DND-41 (cell line): ENCODE measurements around the gene ASF1B.
A peak's percentile ranks its signal among the peaks of the same experiment; 100 is the strongest.

Experiments
- ATAC-seq: fragments of 200-7000 bp; cut with Tn5 transposase; 3 replicates; pipeline ENCODE4 v1.9.1; 2021; ENCODE audit warnings: low read depth; ENCODE audit not compliant: insufficient read depth
- DNase-seq: peaks from one replicate; pipeline ENCODE4 v3.0.0-alpha.2; 2020
- H2AFZ ChIP-seq: 2 replicates; pipeline ENCODE4 v1.6.0; 2012; ENCODE audit warnings: low read depth, low read length
- H3K27ac ChIP-seq: 2 replicates; pipeline ENCODE4 v1.5.1; 2012; ENCODE audit warnings: low read length, inconsistent platforms
- H3K27me3 ChIP-seq: fragments of 200-600 bp; sonication (generic); 2 replicates; pipeline ENCODE4 v1.6.0; 2012; ENCODE audit warnings: low read length, mild to moderate bottlenecking, inconsistent platforms; ENCODE audit not compliant: insufficient read depth, poor library complexity
- H3K36me3 ChIP-seq: 2 replicates; pipeline ENCODE4 v1.5.1; 2012; ENCODE audit warnings: low read length, inconsistent platforms; ENCODE audit not compliant: insufficient read depth
- H3K4me1 ChIP-seq: 2 replicates; pipeline ENCODE4 v1.5.1; 2012; ENCODE audit warnings: mild to moderate bottlenecking, low read length; ENCODE audit not compliant: insufficient read depth
- H3K4me2 ChIP-seq: 2 replicates; pipeline ENCODE4 v1.6.0; 2012; ENCODE audit warnings: mild to moderate bottlenecking, moderate library complexity, low read length, inconsistent platforms; ENCODE audit not compliant: insufficient read depth
- H3K4me3 ChIP-seq, 2 experiments: fragments of 200-600 bp in 1 of 2; shearing (Covaris generic) in 1 of 2; 2 replicates each; pipeline ENCODE4 v1.5.1; 2012 to 2016; ENCODE audit warnings: inconsistent platforms in 2 of 2, low read length in 2 of 2, mild to moderate bottlenecking in 2 of 2, low read depth in 1 of 2, moderate library complexity in 1 of 2
- H3K79me2 ChIP-seq: 2 replicates; pipeline ENCODE4 v1.6.0; 2012; ENCODE audit warnings: low read length, inconsistent platforms; ENCODE audit not compliant: insufficient read depth
- H3K9ac ChIP-seq: 2 replicates; pipeline ENCODE4 v1.6.0; 2012; ENCODE audit warnings: low read depth, mild to moderate bottlenecking, inconsistent platforms, low read length, moderate library complexity
- H3K9me3 ChIP-seq: 2 replicates; pipeline ENCODE4 v1.5.1; 2012; ENCODE audit warnings: low read length, moderate library complexity, mild to moderate bottlenecking, inconsistent platforms; ENCODE audit not compliant: insufficient read depth, severe bottlenecking
- H4K20me1 ChIP-seq: 2 replicates; pipeline ENCODE4 v1.6.0; 2012; ENCODE audit warnings: low read length; ENCODE audit not compliant: insufficient read depth
- EZH2 ChIP-seq: IDR thresholded peaks from 3 replicates; pipeline ENCODE4 v1.6.1; 2012; ENCODE audit warnings: borderline replicate concordance, low read depth, mild to moderate bottlenecking, moderate library complexity, low read length, inconsistent platforms; ENCODE audit not compliant: severe bottlenecking
- TF ChIP-seq, protein P1 (sequence below): IDR thresholded peaks from 2 replicates; pipeline ENCODE4 v1.5.1; 2012; ENCODE audit warnings: borderline replicate concordance, low read length, moderate library complexity, mild to moderate bottlenecking; ENCODE audit not compliant: poor library complexity, severe bottlenecking; ENCODE audit errors: extremely low read depth

ASF1B gene

DNA sequence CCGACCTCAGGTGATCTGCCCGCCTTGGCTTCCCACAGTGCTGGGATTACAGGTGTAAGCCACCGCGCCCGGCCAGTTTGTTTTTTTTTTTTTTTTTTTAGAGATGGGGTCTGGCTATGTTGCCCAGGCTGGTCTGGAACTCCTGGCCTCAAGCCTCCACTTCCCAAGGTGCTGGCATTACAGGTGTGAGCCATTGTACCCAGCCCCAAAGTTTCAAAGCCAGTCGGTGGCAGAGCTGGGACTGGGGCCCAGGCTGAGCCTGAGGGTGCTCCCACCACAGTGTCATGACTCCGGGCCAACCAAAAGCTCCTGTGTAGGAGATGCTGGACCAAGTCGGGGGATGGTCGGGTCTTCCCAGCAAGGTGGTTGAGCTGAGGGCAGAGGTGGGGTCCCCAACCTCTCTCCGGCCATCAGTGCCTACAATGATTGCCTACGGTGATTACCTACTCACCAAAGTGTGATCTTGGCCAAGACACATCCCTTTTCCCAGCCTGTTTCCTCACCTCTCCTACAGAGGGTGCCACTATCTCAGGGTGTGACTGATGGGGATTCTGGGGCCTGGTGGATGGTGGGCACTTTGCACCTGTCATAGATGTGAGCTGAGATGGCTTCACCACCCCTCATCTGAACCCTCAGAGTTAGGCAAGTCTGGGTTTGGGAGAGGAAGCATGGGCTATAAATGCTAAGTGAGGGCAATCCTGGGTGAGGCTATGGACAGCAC is 40.0 kb downstream of the ASF1B start:
- ATAC-seq = no peak
- TF ChIP-seq, protein P1, sequence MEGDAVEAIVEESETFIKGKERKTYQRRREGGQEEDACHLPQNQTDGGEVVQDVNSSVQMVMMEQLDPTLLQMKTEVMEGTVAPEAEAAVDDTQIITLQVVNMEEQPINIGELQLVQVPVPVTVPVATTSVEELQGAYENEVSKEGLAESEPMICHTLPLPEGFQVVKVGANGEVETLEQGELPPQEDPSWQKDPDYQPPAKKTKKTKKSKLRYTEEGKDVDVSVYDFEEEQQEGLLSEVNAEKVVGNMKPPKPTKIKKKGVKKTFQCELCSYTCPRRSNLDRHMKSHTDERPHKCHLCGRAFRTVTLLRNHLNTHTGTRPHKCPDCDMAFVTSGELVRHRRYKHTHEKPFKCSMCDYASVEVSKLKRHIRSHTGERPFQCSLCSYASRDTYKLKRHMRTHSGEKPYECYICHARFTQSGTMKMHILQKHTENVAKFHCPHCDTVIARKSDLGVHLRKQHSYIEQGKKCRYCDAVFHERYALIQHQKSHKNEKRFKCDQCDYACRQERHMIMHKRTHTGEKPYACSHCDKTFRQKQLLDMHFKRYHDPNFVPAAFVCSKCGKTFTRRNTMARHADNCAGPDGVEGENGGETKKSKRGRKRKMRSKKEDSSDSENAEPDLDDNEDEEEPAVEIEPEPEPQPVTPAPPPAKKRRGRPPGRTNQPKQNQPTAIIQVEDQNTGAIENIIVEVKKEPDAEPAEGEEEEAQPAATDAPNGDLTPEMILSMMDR = peak; percentile 36
- no peak for TF ChIP-seq EZH2
- H3K36me3 ChIP-seq = peaks cover 36% of the 10 kb centered on the region

DNA sequence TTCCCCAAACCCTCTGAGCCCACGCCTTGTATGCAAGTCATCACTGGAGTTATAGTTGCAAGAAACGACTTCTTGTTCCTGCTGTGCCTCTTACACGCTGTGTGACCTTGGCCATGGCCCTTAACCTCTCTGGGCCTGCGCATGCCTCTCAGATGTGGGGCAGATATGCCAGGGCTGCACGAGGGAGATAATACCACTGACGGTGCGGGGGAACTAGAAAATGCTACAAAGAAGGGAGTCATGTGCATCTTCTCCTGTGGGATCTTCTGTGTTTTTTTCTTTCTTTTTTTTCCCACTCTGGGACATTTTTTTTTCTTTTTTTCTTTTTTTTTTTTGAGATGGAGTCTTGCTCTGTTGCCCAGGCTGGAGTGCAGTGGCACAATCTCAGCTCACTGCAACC is 41.5 kb downstream of the ASF1B start:
- Histone ChIP-seq H3K9ac (no peak overlapping the region), H3K4me3 (no peak overlapping the region), H3K9me3 (peaks cover 9% of the 10 kb centered on the region), H3K36me3 (peaks cover 27% of the 10 kb centered on the region), H2AFZ (no peak overlapping the region), H3K79me2 (peaks cover 8% of the 10 kb centered on the region), H4K20me1 (no peaks in the 10 kb centered on the region), H3K4me1 (peaks cover 13% of the 10 kb centered on the region), H3K27ac (no peak overlapping the region), H3K27me3 (no peaks in the 10 kb centered on the region), H3K4me2 (no peak overlapping the region)
- no peak for DNase-seq
- ATAC-seq = no peak
- TF ChIP-seq, protein P1 = no peak
- no peak for TF ChIP-seq EZH2

More for the DNA sequence above, 40.0 kb downstream of the ASF1B start:
- H3K79me2 ChIP-seq = peaks cover 5% of the 10 kb centered on the region; the same call in 1 of the 2 replicates
- no peak overlapping the region for H3K9ac ChIP-seq
- H3K27ac ChIP-seq = no peak overlapping the region
- no peaks in the 10 kb centered on the region for H4K20me1 ChIP-seq
- H3K4me1 ChIP-seq = peaks cover 11% of the 10 kb centered on the region
- peaks cover 9% of the 10 kb centered on the region for H3K9me3 ChIP-seq
- no peak overlapping the region for H3K4me3 ChIP-seq
- no peaks in the 10 kb centered on the region for H3K27me3 ChIP-seq
- no peak overlapping the region for H2AFZ ChIP-seq
- no peak overlapping the region for H3K4me2 ChIP-seq
- DNase-seq = no peak

DNA sequence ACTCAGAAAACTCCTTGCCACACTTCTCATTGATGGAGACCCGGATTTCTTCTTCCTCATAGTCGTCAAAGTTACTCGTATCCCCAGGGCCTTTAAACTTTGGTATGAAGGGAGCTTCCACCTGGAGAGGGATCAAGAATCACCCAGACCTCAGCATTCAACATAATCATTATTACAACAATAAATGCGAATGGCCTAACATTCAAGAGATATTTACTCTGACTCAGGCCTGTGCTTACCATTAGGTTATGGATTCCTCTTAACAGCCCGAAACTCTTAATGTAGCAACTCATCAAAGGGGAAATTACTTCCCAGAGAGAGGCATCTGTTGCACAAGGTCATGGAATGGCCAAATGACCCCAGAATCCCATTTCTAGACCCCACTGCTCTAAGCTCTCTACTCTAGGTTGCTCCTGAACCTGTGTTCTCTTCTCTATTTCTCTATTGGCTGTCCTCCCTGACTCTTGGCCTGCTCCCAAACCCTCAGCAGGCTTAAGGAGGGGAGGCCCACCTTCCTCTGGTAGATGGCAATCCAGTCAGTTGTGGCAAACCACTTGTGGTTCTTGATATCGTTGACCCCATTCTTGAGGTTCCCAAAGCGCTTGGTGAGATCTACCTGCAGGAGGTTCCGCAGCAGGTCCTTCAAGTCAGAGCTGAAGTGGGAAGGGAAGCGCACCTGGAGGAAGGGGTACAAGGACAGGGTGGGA is 43.1 kb downstream of the ASF1B start:
- Histone ChIP-seq H3K9me3 (peaks cover 9% of the 10 kb centered on the region), H3K27ac (no peak overlapping the region), H3K79me2 (peaks cover 24% of the 10 kb centered on the region), H3K4me2 (no peak overlapping the region), H2AFZ (no peak overlapping the region), H3K36me3 (peaks cover 38% of the 10 kb centered on the region), H3K27me3 (no peaks in the 10 kb centered on the region), H4K20me1 (peaks cover 15% of the 10 kb centered on the region), H3K4me1 (peaks cover 26% of the 10 kb centered on the region), H3K9ac (no peak overlapping the region), H3K4me3 (no peak overlapping the region)
- DNase-seq (no peak), ATAC-seq (no peak)
- TF ChIP-seq, protein P1 = no peak
- no peak for TF ChIP-seq EZH2
